HG03439 (cell line): ENCODE measurements around the gene PDE2A.

Experiments used
- ATAC-seq: cut with Tn5 transposase; IDR thresholded peaks from one replicate; pipeline ENCODE4 v1.9.1; 2021; ENCODE audit warnings: mild to moderate bottlenecking, moderate library complexity; ENCODE audit not compliant: unreplicated experiment

The PDE2A gene

DNA sequence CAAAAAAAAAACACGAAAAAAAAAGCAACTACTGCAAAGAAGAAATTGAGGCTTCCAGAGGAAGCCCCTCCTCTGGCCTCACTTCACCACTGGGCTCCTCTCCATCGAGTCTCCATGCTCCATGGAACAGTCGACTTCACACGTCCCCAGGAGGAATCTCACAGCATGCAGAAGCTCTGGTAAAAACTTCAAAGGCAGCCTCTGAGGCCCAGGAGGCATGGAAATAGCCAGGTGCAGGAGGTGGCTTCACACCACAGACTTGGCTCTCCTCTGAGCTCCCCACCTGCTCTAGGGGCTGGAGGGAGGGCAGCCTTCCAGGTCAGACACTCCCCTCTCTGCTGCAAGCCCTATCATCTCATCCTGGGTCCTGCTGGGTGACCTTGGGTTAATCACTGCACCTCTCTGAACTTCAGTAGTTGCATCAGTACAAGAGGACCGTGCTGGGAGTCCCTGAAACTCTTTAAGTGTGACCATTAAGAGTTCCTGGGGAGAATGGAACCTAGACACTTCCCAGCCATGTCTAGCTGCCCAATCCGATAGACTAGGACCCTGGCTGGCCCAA, 8.2 kb downstream of the PDE2A start:
- no peak for ATAC-seq

DNA sequence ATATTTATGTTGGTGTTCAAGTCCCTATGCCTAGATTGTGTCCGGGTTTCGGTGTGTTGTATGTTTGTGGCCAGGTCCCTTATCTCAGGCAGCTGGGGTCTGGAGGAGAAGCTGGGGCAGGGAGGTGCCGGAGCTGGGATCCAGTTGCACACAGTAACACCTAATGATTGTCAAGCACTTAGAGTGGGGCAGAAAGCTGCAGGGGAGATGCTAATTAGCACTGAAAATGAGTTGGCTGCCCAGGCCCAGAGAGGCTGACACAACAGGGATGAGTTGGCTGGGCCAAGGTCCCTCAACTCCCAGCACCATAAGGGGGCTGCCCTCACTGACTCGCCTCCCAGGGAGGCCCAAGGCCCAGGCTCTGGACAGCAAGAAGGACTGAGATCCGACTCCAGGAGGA, 12.2 kb downstream of the PDE2A start:
- ATAC-seq = no peak

DNA sequence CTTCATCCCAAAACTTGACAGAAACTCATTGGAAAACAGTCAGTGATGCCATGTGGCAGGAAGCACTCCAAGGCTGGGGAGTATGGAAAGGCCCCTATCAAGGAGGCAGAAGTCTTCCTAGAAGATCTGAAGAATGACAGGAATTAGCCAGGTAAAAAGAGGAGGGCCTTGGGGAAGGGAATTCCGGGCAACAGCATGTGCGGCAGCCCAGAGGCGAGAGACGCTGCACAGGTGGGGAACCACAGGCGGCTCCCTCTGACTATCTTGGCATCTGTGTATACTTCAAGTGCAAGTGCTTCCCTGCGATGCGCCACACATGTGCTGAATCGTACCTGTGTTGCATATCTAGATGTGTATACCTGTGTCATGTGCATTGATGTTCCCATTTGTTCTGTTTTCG, 12.7 kb downstream of the PDE2A start:
- no peak for ATAC-seq

DNA sequence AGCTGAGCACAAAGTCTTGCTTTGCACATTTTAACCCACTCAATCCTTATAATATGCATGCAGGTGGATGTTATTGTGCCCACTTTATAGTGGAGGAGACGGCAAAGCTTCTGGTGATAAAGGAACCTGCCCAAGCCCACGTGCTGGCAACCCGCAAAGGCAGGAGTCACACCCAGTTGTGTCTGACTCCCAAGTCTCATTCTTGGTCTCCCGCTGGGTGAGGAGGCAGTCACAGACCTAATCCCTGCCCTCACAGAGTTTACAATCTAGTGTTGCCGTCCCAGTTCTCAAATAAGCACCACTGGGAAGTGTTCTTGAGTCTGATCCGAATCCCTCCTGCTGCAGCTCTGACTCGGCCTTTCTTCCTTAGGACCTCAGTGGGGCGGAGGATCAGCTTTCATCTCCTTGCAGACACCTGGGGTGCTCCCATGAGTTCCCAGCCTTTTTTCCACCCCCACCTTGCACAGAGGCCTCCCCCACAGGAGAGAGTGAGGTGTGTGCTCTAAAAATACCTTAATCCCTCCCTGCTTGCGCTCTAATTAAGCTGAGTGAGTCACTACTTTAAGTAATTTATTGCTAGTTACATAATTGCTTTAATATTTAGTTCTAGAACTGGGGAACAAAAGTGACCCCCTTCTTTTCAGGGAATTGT, 15.1 kb downstream of the PDE2A start:
- ATAC-seq = no peak

DNA sequence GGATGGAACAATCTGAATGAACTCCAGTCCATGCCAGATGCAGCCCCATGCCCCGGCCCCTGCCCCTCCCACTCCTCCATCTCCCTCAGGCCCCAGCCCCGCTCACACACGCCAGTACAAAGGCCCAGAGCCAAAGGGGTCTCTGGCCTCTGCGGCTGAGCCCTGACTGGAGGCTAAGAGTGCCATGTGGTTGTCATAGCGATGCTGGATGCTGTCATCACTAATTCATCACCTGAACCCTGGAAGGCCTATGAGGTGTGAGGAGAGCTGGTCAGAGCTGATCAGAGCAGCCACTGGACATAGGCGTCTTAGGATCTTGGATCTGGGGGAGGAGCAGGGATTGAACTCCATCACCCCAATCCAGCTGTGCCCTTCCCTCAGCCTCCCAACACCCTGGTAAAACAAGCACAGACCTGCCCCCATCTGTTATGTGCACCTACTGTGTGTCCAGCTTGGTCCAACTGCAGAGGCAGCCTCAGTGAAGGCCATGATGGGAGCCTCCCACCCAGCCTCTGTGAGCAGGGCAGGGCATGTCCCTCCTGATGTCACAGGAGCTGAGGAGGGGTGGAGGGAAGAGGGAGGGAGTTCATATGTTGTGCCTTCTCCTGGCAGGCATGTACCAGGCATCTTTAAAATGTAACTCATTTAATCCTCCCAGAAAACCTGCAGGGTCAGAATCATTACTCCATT, 16.7 kb downstream of the PDE2A start:
- no peak for ATAC-seq

DNA sequence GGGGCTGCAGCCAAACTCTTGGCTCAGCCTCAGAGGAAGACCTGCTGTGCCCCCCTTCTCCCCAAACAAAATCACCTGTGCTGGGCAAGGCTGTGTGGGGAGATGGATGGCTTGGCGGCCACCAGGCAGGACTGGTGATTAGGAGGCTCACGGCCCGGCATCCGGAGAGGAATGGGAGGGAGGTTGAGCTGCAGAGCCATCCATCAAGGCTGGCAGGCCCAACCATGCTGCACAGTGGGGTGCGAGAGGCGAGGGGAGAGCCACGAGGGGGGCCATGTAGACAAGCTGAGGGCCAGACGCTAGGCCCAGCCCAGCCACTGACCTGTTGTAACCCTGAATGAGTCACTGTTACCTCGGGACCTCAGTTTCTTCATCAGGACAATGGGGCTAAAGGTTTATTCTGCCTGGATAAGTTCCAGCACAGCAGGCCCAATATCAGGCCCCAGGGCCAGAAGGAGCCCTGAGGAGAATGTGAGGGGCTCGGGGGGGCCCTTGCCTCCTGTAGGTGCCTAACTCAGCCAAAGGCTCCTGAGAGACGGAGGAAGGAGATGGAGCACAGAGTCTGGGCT, 18.2 kb downstream of the PDE2A start:
- no peak for ATAC-seq

DNA sequence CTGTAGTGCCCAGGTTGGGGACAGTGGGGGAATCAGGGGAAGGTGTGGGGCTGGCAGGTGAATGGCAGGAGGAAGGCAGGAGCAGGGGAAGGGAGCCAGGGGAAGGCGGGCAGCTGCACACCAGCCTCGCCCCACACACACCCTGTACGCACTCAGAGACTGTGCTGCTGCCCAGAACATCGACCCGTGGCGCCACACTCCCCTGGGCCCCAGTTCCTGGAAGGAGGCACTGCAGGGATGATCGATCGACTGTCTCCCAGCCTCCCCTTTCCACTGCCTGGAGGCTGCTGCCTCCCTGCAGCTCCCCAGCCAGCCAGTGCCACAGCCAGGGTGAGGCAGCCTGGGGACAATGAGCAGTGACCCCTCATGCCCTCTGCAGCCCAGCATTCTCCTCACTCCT, 19.2 kb downstream of the PDE2A start:
- no peak for ATAC-seq

DNA sequence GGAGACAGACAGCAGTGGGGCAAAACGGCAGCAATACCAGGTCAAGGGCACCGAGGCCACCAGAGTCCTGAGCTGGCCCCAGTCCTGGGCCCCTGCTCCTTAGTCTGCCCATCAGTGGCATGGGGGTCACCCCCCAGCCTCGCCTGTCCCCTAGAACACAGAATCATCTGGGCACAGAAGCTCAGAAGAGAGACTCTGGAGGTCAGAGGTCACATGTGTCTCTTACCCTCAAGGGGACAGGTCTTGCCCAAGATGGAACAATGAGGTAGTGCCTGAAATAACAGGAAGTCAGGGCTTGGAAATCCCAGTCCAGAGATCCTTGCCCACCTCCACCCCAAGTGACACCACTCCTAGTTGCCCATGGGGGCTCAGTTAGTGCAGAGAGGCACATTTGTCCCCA, 20.6 kb downstream of the PDE2A start:
- ATAC-seq = no peak

DNA sequence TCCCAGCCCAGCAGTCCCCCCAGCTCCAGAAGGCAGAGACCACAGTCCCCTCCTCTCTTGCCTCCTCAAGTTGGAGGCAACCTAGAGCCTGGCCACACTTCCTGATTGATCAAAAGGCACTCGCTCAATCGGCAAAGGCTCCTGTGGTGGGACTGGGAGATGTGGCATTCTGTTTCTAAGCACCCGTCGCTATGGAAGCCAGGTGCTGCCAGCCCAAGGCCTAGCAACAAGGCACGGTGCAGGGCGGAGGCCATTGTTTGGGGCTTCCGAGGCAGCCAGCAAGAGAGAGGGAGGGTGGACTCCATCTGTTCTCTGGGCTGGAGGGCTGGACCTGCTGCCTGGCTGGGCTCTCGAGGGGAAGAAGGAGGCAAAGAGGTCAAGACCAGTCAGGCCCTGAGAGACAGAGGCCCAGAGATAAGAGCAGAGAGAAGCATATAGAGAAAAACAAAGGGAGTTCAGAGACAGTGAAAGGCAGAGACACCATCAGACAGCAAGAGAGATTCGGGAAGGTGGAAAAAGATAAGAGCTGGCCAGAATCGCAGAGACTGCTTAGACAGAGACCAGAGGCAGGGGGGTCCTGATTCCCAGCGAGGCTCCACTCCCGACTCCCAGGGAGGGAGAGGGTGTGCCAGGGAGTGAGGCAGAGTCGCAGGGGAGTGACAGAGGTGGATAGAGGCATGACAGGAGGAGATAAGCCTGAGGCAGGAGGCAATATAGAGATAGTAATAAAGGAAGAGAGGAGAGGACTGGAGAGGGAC, 21.2 kb downstream of the PDE2A start:
- ATAC-seq = no peak

DNA sequence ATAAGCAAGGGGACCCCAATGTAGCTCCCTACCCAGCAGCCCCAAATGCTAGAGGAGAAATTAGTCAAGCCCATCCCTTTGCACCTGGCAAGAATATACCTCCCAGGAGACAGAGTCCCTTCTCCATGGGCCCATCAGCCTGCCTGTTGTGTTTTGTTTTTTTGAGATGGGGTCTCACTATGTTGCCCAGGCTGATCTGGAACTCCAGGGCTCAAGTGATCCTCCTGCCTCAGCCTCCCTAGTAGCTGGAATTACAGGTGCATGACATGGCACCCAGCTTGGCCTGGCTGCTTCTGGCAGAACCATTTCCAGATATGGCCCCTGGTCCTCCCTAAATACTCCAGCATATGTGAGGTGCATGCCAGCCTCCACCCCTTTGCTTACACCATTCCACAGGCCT, 22.1 kb downstream of the PDE2A start:
- no peak for ATAC-seq

DNA sequence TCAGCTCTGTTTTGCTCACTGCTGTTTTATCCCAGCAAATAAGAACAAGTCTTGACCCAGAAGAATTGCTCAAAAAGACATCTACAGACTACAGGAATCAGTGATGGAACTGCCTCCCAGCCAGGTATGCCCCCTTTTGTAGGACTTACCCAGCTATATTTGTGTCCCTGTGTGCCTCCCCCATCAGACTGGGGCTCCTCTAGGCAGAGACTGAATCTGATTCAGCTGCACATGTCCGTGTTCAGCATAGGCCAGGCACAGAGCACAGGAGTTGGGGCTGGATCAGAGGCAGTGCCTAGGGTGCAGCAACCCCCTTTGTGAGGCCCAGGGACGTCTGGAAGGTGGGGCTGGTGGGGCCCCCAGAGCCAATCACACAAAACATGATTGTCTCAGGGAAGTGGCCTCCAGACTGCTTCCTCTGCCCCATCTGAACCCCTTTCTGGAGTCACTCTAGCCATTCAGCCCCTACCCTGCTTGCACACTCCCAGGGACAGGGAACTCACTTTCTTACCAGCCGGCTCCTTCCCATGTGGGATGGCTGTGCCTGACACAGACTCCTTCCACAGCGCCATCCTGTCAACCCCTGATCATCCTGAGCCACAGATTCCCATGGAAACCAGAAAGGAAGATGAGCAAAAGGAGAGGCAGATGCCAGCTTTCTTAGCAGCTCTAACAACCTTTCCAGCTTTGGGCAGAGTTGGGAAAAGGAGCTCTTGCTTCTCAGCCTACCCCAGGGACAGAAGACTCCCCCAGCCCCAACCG, 24.8 kb downstream of the PDE2A start:
- ATAC-seq = no peak

DNA sequence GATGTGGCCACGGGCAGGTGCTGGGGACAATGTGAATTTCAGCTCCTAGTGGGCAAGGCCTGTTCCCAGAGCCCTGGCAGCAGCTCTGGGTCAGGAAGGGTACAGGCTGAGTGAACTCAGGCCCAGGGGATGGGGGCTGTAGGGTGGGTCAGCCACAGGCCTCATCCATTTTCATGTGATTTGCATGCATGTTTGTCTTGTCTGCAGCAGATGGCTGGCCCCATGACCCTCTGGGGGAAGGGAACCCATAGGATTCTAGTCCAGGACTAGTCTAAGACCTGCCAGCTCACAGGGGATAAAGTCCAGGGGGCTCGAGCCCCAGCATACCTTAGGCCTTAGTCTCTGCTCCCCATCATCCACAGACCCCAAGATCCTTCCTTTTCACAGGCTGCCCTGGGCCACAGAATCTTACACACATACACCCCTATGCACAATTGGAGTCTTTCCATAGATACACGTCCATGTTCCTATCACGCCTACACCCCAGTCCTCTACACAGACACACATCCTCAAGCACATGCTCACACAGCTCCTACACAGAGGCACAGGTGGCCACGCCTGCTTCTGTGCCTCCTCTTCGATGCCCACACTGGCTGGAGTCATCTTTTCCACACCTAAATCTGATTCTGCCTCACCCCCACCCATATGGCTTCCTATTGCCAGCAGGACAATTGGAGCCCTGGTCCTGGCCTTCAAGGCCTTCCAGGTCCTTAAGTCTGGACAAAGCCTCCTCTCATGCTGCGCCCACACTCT, 25.7 kb downstream of the PDE2A start:
- ATAC-seq = no peak

DNA sequence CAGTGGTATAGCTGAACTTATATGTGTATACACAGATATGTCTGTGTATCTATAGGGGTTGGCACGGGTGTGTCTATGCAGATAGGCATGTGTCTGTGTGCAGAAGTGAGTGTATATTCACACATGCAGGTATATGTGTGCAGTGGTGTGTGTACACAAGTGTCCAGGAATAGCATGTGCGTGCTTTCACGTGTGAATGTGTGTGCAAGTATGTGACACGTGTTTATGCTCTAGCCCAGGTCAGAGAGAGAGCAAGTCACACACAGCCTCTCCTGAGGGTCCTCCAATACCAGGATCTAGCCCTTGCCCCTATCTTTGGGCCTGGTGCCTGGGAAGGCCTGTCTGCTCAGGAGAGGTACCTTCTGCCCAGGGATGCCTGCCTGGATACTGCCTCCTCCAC, 26.3 kb downstream of the PDE2A start:
- ATAC-seq = no peak

DNA sequence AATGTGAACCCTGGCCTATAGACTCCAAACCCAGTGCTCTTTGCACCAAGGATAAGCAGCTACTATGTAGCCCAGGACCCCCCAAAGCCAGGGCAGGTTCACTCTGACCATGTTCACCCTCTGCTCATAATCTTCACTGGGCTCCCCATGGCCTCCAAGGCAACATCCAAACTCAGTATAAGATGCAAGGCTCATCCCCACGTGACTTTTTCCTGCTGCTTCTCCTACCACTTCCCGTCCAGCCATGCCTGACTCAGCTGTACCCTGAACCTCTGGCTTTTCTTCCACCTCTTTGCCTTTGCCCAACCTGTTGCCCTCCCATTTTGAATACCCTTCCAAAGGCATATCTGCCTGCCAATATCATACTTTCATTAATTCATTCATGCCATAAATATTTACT, 27.8 kb downstream of the PDE2A start:
- no peak for ATAC-seq

DNA sequence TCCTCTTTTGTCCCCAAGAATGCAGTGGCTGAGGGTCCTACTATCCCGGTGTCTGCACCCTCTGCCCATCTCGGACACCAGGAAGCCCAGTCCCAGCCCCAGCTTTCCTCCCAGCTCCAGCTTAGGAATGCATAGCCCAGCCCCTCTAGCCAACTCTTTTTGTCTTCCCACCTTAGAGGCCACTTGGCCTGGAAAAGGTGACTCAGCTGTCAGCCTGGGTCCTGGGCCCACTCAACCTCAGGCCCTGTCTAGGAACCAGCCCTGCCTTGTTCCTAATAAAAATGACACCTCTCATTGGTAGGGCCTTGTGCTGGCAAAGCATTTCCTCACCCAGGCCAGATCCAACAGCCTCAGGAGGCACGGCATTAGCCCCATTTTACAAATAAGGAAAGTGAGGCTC, 28.2 kb downstream of the PDE2A start:
- no peak for ATAC-seq

DNA sequence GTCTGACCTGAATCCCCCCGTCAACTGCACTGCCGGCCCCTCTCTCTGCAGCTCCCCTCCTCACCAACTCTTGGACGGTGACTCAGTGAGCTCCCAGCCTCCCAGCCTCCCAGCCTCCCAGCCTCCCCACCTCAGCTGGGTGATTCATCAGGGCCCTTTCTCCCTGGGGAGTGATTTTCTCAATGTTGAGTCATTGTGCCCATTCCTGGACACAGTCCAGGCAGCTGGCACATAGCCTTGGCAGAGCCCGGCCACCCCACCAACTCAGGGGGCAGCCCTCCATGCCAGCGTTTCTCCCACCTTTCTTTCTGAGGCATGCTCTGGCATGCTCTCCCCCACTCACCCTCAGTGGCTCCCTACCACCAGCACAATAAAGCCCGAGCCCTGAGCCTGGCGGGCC, 30.7 kb downstream of the PDE2A start:
- no peak for ATAC-seq

DNA sequence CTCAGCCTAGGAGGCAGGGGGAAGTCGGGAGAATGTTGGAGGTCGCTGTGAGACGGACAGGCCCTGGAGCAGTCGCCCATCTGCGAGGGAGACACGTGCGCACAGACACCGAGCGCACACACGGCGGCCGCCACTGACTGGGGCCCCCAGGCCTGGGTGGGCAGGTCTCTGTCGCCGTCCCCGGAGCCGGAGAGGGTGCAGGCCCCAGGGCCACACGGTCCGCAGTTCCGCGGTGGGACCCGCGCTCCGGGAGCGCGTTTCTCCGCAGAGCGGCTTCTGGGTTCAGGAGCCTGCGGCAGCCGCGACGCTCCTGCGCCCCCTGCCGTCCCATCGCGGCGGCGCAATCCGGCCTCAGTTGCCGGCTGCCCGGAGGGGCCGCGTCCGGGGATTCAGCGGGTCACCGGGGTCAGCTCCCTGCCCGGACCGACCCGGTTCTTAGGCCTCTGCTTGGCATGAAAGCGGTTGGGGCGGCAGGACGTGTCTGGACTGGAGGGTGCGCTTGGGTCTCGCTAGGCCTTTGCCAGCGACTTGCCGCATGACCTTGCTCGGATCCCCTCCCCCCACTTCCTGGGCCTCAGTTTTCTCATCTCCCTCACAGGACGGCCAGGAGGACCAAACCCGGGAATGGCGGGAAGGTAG, 31.2 kb downstream of the PDE2A start:
- ATAC-seq = peak; percentile 52

DNA sequence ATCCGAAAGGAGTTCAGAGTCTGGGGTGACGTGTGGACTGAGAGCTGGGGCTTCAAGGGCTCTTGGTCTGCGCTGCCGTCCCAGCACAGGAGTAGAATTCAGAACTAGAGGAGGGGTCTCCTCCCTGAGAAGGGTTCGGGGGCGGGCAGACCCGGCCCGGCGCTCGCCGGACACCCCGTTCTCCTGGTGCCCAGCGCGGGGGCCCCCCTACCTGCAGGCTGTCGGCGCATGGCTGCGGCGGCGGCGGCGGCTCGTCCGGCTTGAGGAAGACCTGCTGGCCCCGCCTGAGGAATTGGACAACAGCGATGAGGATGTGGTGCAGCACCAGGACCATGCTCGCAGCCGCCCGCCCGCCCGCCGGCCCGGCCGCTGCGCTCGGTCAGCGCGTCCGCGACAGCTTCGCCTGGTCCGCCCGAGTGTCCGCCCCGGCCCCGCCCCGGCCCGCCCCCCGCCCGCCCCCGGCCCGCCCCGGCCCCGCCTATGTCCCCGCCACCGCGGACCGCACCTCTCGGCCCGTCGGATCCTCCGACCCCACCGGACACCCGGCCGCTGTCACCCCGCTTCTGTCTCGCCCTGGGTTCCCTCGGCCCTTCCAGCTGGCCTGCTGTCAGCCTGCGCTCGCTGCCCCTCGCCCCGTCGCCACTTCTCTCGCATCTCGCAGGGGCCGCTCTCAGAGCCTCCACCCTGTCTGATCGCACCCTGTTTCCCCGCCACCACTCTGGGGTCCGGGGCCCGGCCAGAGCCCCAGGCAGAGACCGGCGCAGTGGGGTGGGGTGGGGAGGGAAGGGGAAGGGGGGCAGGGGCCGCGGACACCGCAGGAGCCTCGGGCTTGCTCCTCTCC, 32.0 kb downstream of the PDE2A start:
- peak; percentile 10 for ATAC-seq
